ENCODE data around the gene ALOX12. TPM values are rescaled to one million over a fixed set of nuclear protein-coding genes. Genes with fewer than 3 reads are reported as not detected.
"Not testable (repeated sequence)": the region's sequence is repeated elsewhere in the genome, so short reads cannot be mapped to it uniquely, and the experiment has no call there.

The ALOX12 gene
- total RNA-seq, 4 donors from 2014 or later: not detected

GRCh38 chr17:7043182-7043496 is 47.3 kb downstream of the ALOX12 start:
- peaks cover 21 to 30% (median 29%) of the 10 kb centered on the region in 3 donors for H3K27me3 ChIP-seq
- DNase-seq (no peak), ATAC-seq (no peak)
- peaks cover 10 to 12% of the 10 kb centered on the region in 2 donors for H3K4me1 ChIP-seq
- TF ChIP-seq CTCF (IDR thresholded peaks at IDR 0.05 in 4 of 5, conservative IDR thresholded peaks at IDR 0.05 in 1 of 5) (no peak), POLR2A (IDR thresholded peaks at IDR 0.05) (no peak)
- in situ Hi-C loops (cut with MboI; ENCODE audit: low sequenced_read_pairs in 4 of 4): loop anchor here in 1 of 4 donors (25.0 kb wide), 1 partner anchor 294 kb away; the partner anchor contains the start of genes ACAP1 and NEURL4
- H3K9me3 ChIP-seq: no peaks in the 10 kb centered on the region
- intact Hi-C loops (cut with DNase I; ENCODE audit: low total_unique reads): loop anchor here (10.0 kb wide), 1 partner anchor 302 kb away; no protein-coding TSS in a partner anchor
- peak overlapping the region; percentile 45 to 55 (median 53) for H3K4me3 ChIP-seq
- peak overlapping the region in 3 of 4 donors; percentile 32 to 57 (median 51) for H3K27ac ChIP-seq
- no peaks in the 10 kb centered on the region for H3K36me3 ChIP-seq

- in situ Hi-C loops (cut with MboI; ENCODE audit: low sequenced_read_pairs in 4 of 4) (loop anchor here in 1 of 4 donors (25.0 kb wide), 1 partner anchor 294 kb away; the partner anchor contains the start of genes ACAP1 and NEURL4), intact Hi-C loops (cut with DNase I; ENCODE audit: low total_unique reads) (loop anchor here (2.0 to 10.0 kb wide), 2 partner anchors 93 to 301 kb away; no protein-coding TSS in a partner anchor)
- peaks cover 21 to 30% (median 29%) of the 10 kb centered on the region in 3 donors for H3K27me3 ChIP-seq
- ATAC-seq (no peak), DNase-seq (no peak)
- H3K36me3 ChIP-seq: no peaks in the 10 kb centered on the region
- peak within 1 kb of the TSS; percentile 32 to 57 (median 48) for H3K27ac ChIP-seq
- H3K4me3 ChIP-seq: peak within 1 kb of the TSS; percentile 45 to 55 (median 53)
- TF ChIP-seq POLR2A (IDR thresholded peaks at IDR 0.05): no peak
- no peak for TF ChIP-seq CTCF (IDR thresholded peaks at IDR 0.05 in 4 of 5, conservative IDR thresholded peaks at IDR 0.05 in 1 of 5)
- H3K4me1 ChIP-seq: peaks cover 10 to 12% of the 10 kb centered on the region in 2 donors
- H3K9me3 ChIP-seq: no peaks in the 10 kb centered on the region
Measured at GRCh38 chr17:7043497-7044198, 47.8 kb downstream of the ALOX12 start, which contains the start of gene SLC16A11. Gene SLC16A11, minus strand, starts transcription at chr17:7044092. Its CDS starts 579 bp downstream, at chr17:7043513.

GRCh38 chr17:7045492-7046126 is 49.8 kb downstream of the ALOX12 start:
- TF ChIP-seq POLR2A (IDR thresholded peaks at IDR 0.05) (no peak), CTCF (IDR thresholded peaks at IDR 0.05 in 4 of 5, conservative IDR thresholded peaks at IDR 0.05 in 1 of 5) (peak; percentile 50 to 76 (median 74))
- intact Hi-C loops (cut with DNase I; ENCODE audit: low total_unique reads) (loop anchor here (2.0 to 10.0 kb wide), 2 partner anchors 91 to 299 kb away; no protein-coding TSS in a partner anchor), in situ Hi-C loops (cut with MboI; ENCODE audit: low sequenced_read_pairs in 4 of 4) (loop anchor here in 1 of 4 donors (25.0 kb wide), 1 partner anchor 292 kb away; the partner anchor contains the start of genes ACAP1 and NEURL4)
- Histone ChIP-seq H3K9me3 (no peaks in the 10 kb centered on the region), H3K27ac (no peak overlapping the region), H3K27me3 (peaks cover 21 to 30% (median 29%) of the 10 kb centered on the region in 3 donors), H3K36me3 (no peaks in the 10 kb centered on the region), H3K4me3 (peak overlapping the region in 1 of 4 donors; percentile 33), H3K4me1 (peaks cover 10 to 12% of the 10 kb centered on the region in 2 donors)
- peak; percentile 35 to 57 for ATAC-seq
- DNase-seq: no peak

GRCh38 chr17:7046127-7046724 is 50.4 kb downstream of the ALOX12 start:
- ATAC-seq: peak; percentile 14 to 35
- intact Hi-C loops (cut with DNase I; ENCODE audit: low total_unique reads) (loop anchor here (10.0 kb wide), 1 partner anchor 299 kb away; no protein-coding TSS in a partner anchor), in situ Hi-C loops (cut with MboI; ENCODE audit: low sequenced_read_pairs in 4 of 4) (loop anchor here in 1 of 4 donors (25.0 kb wide), 1 partner anchor 291 kb away; the partner anchor contains the start of genes ACAP1 and NEURL4)
- H3K27ac ChIP-seq: peak overlapping the region in 1 of 4 donors; percentile 44
- no peaks in the 10 kb centered on the region for H3K9me3 ChIP-seq
- H3K27me3 ChIP-seq: peaks cover 21 to 30% (median 29%) of the 10 kb centered on the region in 3 donors
- no peak for DNase-seq
- H3K4me3 ChIP-seq: peak overlapping the region; percentile 14 to 50 (median 30)
- H3K4me1 ChIP-seq: peaks cover 10 to 12% of the 10 kb centered on the region in 2 donors
- no peaks in the 10 kb centered on the region for H3K36me3 ChIP-seq
- no peak for TF ChIP-seq POLR2A (IDR thresholded peaks at IDR 0.05)
- TF ChIP-seq CTCF (IDR thresholded peaks at IDR 0.05 in 4 of 5, conservative IDR thresholded peaks at IDR 0.05 in 1 of 5): no peak

- Histone ChIP-seq H3K27ac (peak overlapping the region in 1 of 4 donors; percentile 44), H3K4me3 (peak overlapping the region; percentile 14 to 50 (median 30)), H3K27me3 (peaks cover 21 to 29% (median 26%) of the 10 kb centered on the region in 3 donors), H3K4me1 (peaks cover 10 to 12% of the 10 kb centered on the region in 2 donors)
- H3K9me3 ChIP-seq, ATAC-seq, H3K36me3 ChIP-seq: not testable (repeated sequence)
- DNase-seq: peak in 1 of 2 donors; percentile 40
- in situ Hi-C loops (cut with MboI; ENCODE audit: low sequenced_read_pairs in 4 of 4): loop anchor here in 1 of 4 donors (25.0 kb wide), 1 partner anchor 290 kb away; the partner anchor contains the start of genes ACAP1 and NEURL4
- intact Hi-C loops (cut with DNase I; ENCODE audit: low total_unique reads): loop anchor here (10.0 kb wide), 1 partner anchor 298 kb away; no protein-coding TSS in a partner anchor
Measured at GRCh38 chr17:7046725-7047397, 51.0 kb downstream of the ALOX12 start.

All from gastrocnemius medialis (tissue), 4 donors.